PFSK-1 (cell line): ENCODE results near the gene ZDHHC14.

Experiments
- FOXP2 ChIP-seq: optimal IDR thresholded peaks from 2 replicates; pipeline ENCODE3; 2011; ENCODE audit warnings: borderline replicate concordance, control low read depth, inconsistent platforms; ENCODE audit not compliant: insufficient read depth; ENCODE audit errors: extremely low read length, extremely low read depth
- POLR2AphosphoS5 ChIP-seq: IDR thresholded peaks from 2 replicates; pipeline ENCODE4 v1.6.1; 2012; ENCODE audit warnings: low read depth, mild to moderate bottlenecking, control low read depth, low read length, moderate library complexity
- REST ChIP-seq, 2 experiments: IDR thresholded peaks; 2 replicates each; pipeline versions ENCODE4 v1.6.1 to v1.8.0; 2011 to 2012; ENCODE audit warnings: low read depth in 2 of 2, low read length in 2 of 2, control low read depth in 1 of 2, inconsistent platforms in 1 of 2, mild to moderate bottlenecking in 1 of 2, moderate library complexity in 1 of 2; ENCODE audit not compliant: insufficient read depth in 1 of 2
- SIN3A ChIP-seq: IDR thresholded peaks from 2 replicates; pipeline ENCODE4 v1.6.1; 2012; ENCODE audit warnings: mild to moderate bottlenecking, low read length, moderate library complexity, borderline replicate concordance; ENCODE audit not compliant: insufficient read depth
- TAF1 ChIP-seq: IDR thresholded peaks from 2 replicates; pipeline ENCODE4 v1.6.1; 2012; ENCODE audit warnings: low read length, control low read depth, borderline replicate concordance; ENCODE audit not compliant: insufficient read depth

The ZDHHC14 gene

GRCh38 chr6:157449610-157450009 lies 68.6 kb downstream of the ZDHHC14 start:
- TF ChIP-seq POLR2AphosphoS5 (no peak), FOXP2 (no peak), REST (IDR thresholded peaks at IDR 0.05; ENCODE audit: insufficient read depth in 1 of 2, low read depth in 2 of 2, low read length in 2 of 2) (no peak), SIN3A (no peak), TAF1 (no peak)

GRCh38 chr6:157450931-157451742 lies 70.1 kb downstream of the ZDHHC14 start:
- no peak for TF ChIP-seq FOXP2
- TF ChIP-seq REST (IDR thresholded peaks at IDR 0.05; ENCODE audit: insufficient read depth in 1 of 2, low read depth in 2 of 2, low read length in 2 of 2) = no peak
- TF ChIP-seq SIN3A = no peak
- TF ChIP-seq POLR2AphosphoS5 = no peak
- TF ChIP-seq TAF1 = no peak

- TF ChIP-seq SIN3A = no peak
Observed at GRCh38 chr6:157452096-157452495, 71.1 kb downstream of the ZDHHC14 start.

GRCh38 chr6:157453131-157453530 lies 72.1 kb downstream of the ZDHHC14 start:
- TF ChIP-seq POLR2AphosphoS5 = no peak
- no peak for TF ChIP-seq TAF1
- TF ChIP-seq FOXP2 = no peak
- no peak for TF ChIP-seq SIN3A
- no peak for TF ChIP-seq REST (IDR thresholded peaks at IDR 0.05; ENCODE audit: insufficient read depth in 1 of 2, low read depth in 2 of 2, low read length in 2 of 2)

GRCh38 chr6:157453978-157454377 lies 73.0 kb downstream of the ZDHHC14 start:
- TF ChIP-seq REST (IDR thresholded peaks at IDR 0.05; ENCODE audit: insufficient read depth in 1 of 2, low read depth in 2 of 2, low read length in 2 of 2) (no peak), POLR2AphosphoS5 (no peak), TAF1 (no peak), SIN3A (no peak), FOXP2 (no peak)
